K562 (cell line): ENCODE measurements around the gene PSMD2. TPM values are rescaled to one million over a fixed set of nuclear protein-coding genes. Genes with fewer than 3 reads are reported as not detected.

ENCODE experiments used
- BRF1 ChIP-seq: IDR thresholded peaks from 3 replicates; pipeline ENCODE4 v1.6.1; 2011; ENCODE audit warnings: borderline replicate concordance, mild to moderate bottlenecking; ENCODE audit not compliant: insufficient read length; ENCODE audit errors: extremely low read depth
- CEBPZ ChIP-seq: fragments of 150-350 bp; IDR thresholded peaks from 2 replicates; pipeline ENCODE4 v1.6.1; 2014; ENCODE audit warnings: low read depth, mild to moderate bottlenecking, low read length, borderline replicate concordance
- DPF2 ChIP-seq: fragments of 450-650 bp; IDR thresholded peaks from 2 replicates; pipeline ENCODE4 v1.6.1; 2016
- ELK3 ChIP-seq: fragments of 450-650 bp; formaldehyde crosslinking; IDR thresholded peaks from 2 replicates; pipeline ENCODE4 v1.4.0; 2020; ENCODE audit warnings: mild to moderate bottlenecking
- FOSL1 ChIP-seq: fragments of 200-800 bp; sonication (Bioruptor generic); conservative IDR thresholded peaks from 2 replicates; pipeline ENCODE4 v1.6.1; 2016; ENCODE audit warnings: missing genetic modification characterization, missing compliant biosample characterization
- JUND ChIP-seq, 2 experiments: IDR thresholded peaks; 2 replicates in 1 of 2; 3 replicates in 1 of 2; pipeline ENCODE4 v1.6.1; 2011; ENCODE audit warnings: borderline replicate concordance in 2 of 2, low read depth in 2 of 2, low read length in 2 of 2, improper control_type of control experiment in 1 of 2, missing biosample characterization in 1 of 2, missing genetic modification characterization in 1 of 2, missing genetic modification reagents in 1 of 2
- L3MBTL2 ChIP-seq: fragments of 450-650 bp; IDR thresholded peaks from 2 replicates; pipeline ENCODE4 v1.6.1; 2016; ENCODE audit warnings: mild to moderate bottlenecking, moderate library complexity
- MXD1 ChIP-seq: fragments of 250-450 bp; sonication (Bioruptor Pico); IDR thresholded peaks from 2 replicates; pipeline ENCODE4 v1.8.0; 2021; ENCODE audit warnings: borderline replicate concordance, mild to moderate bottlenecking, moderate library complexity; ENCODE audit not compliant: poor library complexity, severe bottlenecking
- NFATC3 ChIP-seq: fragments of 450-650 bp; IDR thresholded peaks from 2 replicates; pipeline ENCODE4 v1.6.1; 2017; ENCODE audit warnings: mild to moderate bottlenecking
- PBX2 ChIP-seq, 2 experiments: IDR thresholded peaks in 1 of 2; conservative IDR thresholded peaks in 1 of 2; 2 replicates each; pipeline ENCODE4 v1.6.1; 2016; ENCODE audit warnings: low read depth in 2 of 2, mild to moderate bottlenecking in 1 of 2, missing compliant biosample characterization in 1 of 2, missing genetic modification characterization in 1 of 2, moderate library complexity in 1 of 2
- SMARCA4 ChIP-seq: fragments of 450-650 bp; IDR thresholded peaks from 2 replicates; pipeline ENCODE4 v1.6.1; 2016
- TAF1 ChIP-seq: IDR thresholded peaks from 2 replicates; pipeline ENCODE4 v1.6.1; 2011; ENCODE audit warnings: mild to moderate bottlenecking, low read length, moderate library complexity; ENCODE audit not compliant: insufficient read depth, control insufficient read depth, severe bottlenecking; ENCODE audit errors: extremely low read depth
- TEAD4 ChIP-seq, 2 experiments: sonication (generic) in 1 of 2; formaldehyde crosslinking in 1 of 2; IDR thresholded peaks; 2 replicates each; pipeline versions ENCODE4 v1.6.1 to v1.8.0; 2012 to 2022; ENCODE audit warnings: borderline replicate concordance in 1 of 2, inconsistent platforms in 1 of 2, low read length in 1 of 2, mild to moderate bottlenecking in 1 of 2, missing genetic modification reagents in 1 of 2
- WHSC1 ChIP-seq: IDR thresholded peaks from one replicate; pipeline ENCODE4 v1.6.1; 2012; ENCODE audit warnings: low read length, control low read depth, inconsistent platforms
- ZFP1 ChIP-seq: fragments of 450-650 bp; formaldehyde crosslinking; IDR thresholded peaks from 2 replicates; pipeline ENCODE4 v1.4.0; 2020; ENCODE audit warnings: mild to moderate bottlenecking, mixed read lengths
- ZNF133 ChIP-seq: fragments of 250-450 bp; sonication (Bioruptor Pico); IDR thresholded peaks from 2 replicates; pipeline ENCODE4 v1.4.0; 2020; ENCODE audit warnings: mild to moderate bottlenecking
- ZNF165 ChIP-seq: fragments of 250-450 bp; sonication (Bioruptor Pico); IDR thresholded peaks from 2 replicates; pipeline ENCODE4 v1.4.0; 2020; ENCODE audit warnings: borderline replicate concordance
- ZNF445 ChIP-seq: fragments of 250-450 bp; sonication (Bioruptor Pico); IDR thresholded peaks from 2 replicates; pipeline ENCODE4 v1.4.0; 2020; ENCODE audit warnings: low read depth, mild to moderate bottlenecking, moderate library complexity
- ZNF668 ChIP-seq: fragments of 250-450 bp; sonication (Bioruptor Pico); IDR thresholded peaks from 2 replicates; pipeline ENCODE4 v1.8.0; 2022; ENCODE audit warnings: mild to moderate bottlenecking, inconsistent platforms
- polyA plus RNA-seq, 8 experiments: library from polyadenylated mRNA; depleted of rRNA in 4 of 8; stranded (reverse) in 5 of 8; unstranded in 3 of 8; fragments of >200 nt; fragmentation: Nextera tagmentation in 2 of 8; fragmentation: Illumina TruSeq in 1 of 8; extraction: Ambion mirVana in 2 of 8; extraction: Trizol in 1 of 8; gene quantifications; 2 replicates each; pipeline versions ENCODE4 v1.2.1 to v1.2.3, GENCODE V29; 2011 to 2014; ENCODE audit warnings: inconsistent platforms in 1 of 8, missing spikeins in 1 of 8
- total RNA-seq, 7 experiments: library from RNA; depleted of rRNA in 6 of 7; stranded (reverse); fragments of >200 nt in 6 of 7; fragmentation: Illumina TruSeq in 2 of 7; extraction: Trizol in 2 of 7; gene quantifications; 2 replicates each; pipeline versions ENCODE4 v1.2.1 to v1.2.3, GENCODE V29; 2011 to 2021; ENCODE audit warnings: low replicate concordance in 1 of 7

The PSMD2 gene
- total and polyA plus RNA-seq, 9 of the 15 experiments (the other 6 are each of a cell fraction or from before 2014, with no cell fraction given): 152 to 484 (median 295) TPM

- TF ChIP-seq MXD1 (CRISPR knock-in tag) (no peak), ZNF668 (no peak), TAF1 (no peak), TEAD4 (IDR thresholded peaks at IDR 0.05; ENCODE audit: low read length) (peak; percentile 61; the same call in 1 of the 2 replicates), TEAD4 (CRISPR knock-in tag; IDR thresholded peaks at IDR 0.05; ENCODE audit: borderline replicate concordance) (no peak), ZFP1 (CRISPR knock-in tag) (no peak), ZNF165 (no peak), DPF2 (peak; percentile 85; the same call in 1 of the 2 replicates), FOSL1 (tag) (peak; percentile 48; the same call in 1 of the 2 replicates), BRF1 (no peak), PBX2 (CRISPR knock-in tag; IDR thresholded peaks at IDR 0.05; ENCODE audit: low read depth) (no peak), PBX2 (tag; conservative IDR thresholded peaks at IDR 0.05; ENCODE audit: low read depth) (0 out of 2 replicates have a peak, but pooled peaks have one; percentile 8), NFATC3 (no peak), JUND (IDR thresholded peaks at IDR 0.05; ENCODE audit: borderline replicate concordance, low read depth, low read length) (peak; percentile 54; the same call in 1 of the 2 replicates), JUND (tag; IDR thresholded peaks at IDR 0.05; ENCODE audit: borderline replicate concordance, low read depth, low read length) (no peak; the same call in 2 of the 3 replicates), ZNF445 (CRISPR knock-in tag) (no peak), L3MBTL2 (no peak), SMARCA4 (peak; percentile 83), CEBPZ (no peak), WHSC1 (no peak), ZNF133 (no peak), ELK3 (CRISPR knock-in tag) (no peak)
These were observed 48.4 kb downstream of the PSMD2 start (continued) for GRCh38 chr3:184347321-184348056.
